Activated CD4-positive, alpha-beta T cell treated with anti-CD3 and anti-CD28 coated beads, Interleukin-2, amount 50 U/mL, for 48 hours (primary cell): ENCODE measurements around the gene RNPEPL1.

ENCODE experiments used
- DNase-seq, 2 experiments: peaks; one replicate each; pipeline ENCODE4 v3.0.0-alpha.2; 2020

Gene RNPEPL1

DNA sequence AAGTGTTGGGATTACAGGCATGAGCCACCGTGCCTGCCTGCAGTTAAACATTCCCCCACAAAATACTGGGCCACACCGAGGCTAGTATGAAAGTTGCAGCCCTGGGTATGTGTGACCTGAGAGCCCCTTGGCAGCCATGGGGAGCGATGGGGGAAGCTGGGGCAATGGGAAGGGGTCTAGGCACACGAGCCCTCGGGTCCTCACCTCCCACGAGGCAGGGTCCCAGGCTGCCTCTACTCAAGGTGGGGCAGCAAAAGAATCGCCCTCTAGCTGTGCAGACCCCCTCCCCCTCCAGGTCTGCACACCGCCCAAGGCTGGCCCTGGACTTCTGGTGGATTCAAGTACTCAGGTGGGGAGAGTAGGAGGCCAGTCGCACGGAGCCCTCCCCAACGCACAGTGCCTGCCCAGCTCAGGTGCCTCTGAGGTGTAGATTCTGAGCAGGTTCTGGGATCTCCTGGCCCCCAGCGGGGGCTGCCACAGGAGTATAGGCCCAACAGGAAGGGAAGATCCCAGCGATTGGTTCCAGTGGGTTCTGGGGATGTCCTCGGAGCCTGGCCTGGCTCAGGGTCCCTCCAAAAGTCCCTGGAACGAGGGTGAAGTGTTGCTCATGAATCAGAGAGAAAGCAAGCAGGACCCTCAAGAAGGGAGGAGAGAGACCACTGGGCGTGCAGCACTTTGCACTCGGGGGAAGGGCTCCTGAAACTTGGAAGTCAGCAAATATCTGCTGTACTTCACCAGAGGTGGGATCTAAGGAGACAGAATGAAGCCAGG, 59.6 kb downstream of the RNPEPL1 start:
- DNase-seq: no peak

DNA sequence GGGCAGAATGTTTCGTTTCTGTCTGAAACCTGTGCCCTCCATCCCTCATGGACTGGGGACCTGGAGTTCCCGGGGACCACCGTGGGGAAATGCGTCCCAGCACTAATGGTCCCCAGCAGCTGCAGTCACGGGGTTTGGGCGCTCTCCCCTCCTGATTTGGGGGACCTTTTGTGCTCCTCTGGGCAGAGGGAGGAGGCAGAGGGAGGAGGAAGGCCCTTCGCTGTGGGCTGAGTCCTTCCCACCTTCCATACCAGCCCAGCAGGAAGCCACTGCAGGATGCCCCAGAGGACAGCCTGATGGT, 60.2 kb downstream of the RNPEPL1 start:
- DNase-seq: no peak

DNA sequence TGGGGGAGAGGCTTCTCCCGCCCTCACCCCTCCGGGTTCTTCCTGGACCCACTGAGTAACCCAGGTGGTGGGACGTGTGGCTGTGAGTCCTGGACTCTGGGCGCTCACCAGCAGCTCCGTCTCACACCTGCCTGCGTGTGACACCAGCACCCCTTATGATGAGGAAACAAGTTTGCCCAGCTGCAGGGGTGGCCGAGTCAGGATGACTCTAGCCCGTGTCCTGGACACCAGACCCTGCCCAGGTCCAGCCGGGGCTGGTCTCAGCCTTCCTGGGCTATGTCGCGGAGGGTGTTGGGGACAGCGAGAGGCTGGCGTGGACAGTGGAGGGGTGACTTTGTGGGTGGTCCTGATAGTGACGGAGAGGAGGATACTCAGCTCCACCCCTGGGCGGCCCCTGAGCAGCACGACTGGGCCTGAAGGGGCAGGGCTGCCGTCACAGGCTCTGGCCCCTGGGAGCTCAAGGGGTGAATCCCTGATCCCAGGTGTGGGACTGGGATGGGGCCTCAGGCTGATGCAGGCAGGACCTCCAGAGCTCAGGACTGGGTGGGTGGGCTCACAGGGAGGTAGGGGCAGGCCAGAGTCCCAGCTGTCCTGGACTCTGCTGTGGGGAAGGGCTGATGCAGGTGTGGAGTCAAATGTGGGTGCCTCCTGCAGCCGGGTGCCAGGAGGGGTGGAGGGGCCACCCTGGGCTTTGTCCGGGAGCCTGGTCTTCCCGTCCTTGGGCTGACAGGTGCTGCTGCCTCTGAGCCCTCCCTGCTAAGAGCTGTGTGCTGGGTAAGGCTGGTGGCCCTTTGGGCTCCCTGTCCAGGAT, 60.7 kb downstream of the RNPEPL1 start:
- DNase-seq: no peak

DNA sequence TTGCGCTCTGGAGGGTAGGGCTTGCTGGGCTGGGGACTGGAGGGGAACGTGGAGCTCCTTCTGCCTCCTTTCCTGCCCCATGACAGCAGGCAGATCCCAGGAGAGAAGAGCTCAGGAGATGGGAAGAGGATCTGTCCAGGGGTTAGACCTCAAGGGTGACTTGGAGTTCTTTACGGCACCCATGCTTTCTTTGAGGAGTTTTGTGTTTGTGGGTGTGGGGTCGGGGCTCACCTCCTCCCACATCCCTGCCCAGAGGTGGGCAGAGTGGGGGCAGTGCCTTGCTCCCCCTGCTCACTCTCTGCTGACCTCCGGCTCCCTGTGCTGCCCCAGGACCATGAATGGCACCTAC, 61.3 kb downstream of the RNPEPL1 start:
- no peak for DNase-seq

DNA sequence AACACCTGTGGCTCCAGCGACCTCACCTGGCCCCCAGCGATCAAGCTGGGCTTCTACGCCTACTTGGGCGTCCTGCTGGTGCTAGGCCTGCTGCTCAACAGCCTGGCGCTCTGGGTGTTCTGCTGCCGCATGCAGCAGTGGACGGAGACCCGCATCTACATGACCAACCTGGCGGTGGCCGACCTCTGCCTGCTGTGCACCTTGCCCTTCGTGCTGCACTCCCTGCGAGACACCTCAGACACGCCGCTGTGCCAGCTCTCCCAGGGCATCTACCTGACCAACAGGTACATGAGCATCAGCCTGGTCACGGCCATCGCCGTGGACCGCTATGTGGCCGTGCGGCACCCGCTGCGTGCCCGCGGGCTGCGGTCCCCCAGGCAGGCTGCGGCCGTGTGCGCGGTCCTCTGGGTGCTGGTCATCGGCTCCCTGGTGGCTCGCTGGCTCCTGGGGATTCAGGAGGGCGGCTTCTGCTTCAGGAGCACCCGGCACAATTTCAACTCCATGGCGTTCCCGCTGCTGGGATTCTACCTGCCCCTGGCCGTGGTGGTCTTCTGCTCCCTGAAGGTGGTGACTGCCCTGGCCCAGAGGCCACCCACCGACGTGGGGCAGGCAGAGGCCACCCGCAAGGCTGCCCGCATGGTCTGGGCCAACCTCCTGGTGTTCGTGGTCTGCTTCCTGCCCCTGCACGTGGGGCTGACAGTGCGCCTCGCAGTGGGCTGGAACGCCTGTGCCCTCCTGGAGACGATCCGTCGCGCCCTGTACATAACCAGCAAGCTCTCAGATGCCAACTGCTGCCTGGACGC, 61.9 kb downstream of the RNPEPL1 start:
- DNase-seq: no peak
